Activated CD8-positive, alpha-beta memory T cell treated with anti-CD3 and anti-CD28 coated beads for 24 hours (primary cell): ENCODE results near the gene ARID3B.

ENCODE experiments used
- DNase-seq: peaks from one replicate; pipeline ENCODE4 v3.0.0-alpha.2; 2020

Gene ARID3B

DNA sequence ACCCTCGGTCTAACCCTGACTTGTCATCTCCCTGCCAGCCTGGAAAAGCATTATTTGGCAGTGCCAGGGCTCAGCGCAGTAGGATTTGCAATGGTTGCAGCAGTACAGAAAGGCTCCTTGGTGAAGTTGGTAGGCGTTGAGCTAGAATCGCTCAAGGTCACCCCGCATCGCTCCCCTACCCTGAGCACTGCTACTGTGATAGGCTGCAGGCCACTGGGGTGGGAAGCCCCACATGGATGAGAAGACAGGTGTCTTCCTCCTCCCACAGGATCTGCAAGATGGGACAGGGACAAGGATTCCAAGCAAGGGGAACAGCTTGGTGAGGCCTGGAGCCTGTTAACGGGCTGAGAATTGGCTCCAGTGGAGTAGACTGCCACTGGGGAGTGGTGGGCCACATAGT lies 85.3 kb downstream of the ARID3B start:
- no peak for DNase-seq

DNA sequence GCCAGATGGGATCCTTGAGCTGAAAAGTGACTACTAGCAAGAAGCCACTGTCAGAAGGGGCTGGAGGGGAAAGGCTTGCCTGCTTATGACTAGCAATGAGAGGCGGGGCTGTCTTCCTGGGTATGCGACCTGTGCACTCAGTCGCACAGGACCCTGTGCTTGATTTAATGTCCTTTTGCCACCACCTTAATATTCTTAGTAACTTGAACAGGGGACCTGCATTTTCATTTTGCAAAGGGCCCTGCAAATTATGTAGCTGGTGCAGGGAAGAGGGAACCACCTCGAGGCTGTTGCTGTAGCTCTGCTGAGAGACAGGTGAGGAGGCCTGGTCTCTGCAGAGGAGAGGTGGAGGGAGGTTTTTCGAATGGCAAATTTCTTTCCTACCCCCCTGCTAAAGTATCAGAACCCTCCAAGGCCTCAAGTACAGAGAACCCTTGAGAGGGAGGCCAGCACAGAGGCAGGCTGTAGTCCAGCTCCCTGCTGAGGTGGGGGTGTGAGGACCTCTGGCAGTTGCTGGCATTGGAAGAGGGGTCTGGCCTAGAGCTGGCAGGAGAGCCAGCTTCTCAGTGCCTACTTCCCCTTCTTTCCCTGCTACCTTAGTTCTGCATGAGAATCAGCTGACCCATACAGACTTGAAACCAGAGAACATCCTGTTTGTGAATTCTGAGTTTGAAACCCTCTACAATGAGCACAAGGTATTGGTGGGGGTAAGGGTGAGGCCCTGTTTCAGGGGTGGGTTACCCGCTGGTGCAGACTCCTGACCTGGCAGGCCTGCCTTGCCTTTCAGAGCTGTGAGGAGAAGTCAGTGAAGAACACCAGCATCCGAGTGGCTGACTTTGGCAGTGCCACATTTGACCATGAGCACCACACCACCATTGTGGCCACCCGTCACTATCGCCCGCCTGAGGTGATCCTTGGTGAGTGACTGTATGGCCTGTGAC lies 86.0 kb downstream of the ARID3B start:
- DNase-seq: peak; percentile 57

DNA sequence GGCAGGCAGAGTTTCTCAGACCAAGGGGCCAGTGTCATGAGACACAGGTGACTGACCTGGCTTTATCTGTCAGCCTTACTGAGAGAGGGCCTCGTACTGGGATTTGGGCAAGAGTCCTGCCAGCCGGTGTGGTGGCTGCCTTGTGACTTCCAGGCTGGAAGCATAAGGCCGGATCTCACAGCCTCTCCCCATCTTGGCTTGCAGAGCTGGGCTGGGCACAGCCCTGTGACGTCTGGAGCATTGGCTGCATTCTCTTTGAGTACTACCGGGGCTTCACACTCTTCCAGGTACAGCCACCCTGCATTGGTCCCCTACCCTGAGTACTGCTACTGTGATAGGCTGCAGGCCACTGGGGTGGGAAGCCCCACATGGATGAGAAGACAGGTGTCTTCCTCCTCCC lies 86.7 kb downstream of the ARID3B start:
- DNase-seq: no peak

DNA sequence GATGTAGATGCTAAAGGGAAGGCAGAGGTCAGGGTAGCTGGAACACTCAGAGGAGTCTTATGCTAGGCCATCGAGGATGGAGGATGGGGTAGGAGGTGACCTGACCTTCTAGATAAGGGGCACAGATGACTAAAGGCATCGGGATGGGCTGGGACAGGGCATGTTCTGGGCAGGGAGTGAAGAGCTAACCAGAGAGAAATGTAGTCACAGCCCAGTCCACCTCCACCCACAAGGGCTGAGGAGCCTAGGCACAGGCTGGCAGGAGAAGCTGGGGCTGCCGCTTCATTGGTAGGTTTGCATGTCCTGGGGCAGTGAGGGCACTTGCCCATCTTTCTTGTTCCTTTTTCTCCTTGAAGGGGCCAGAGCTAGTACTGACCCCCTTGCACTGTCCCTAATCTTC lies 87.2 kb downstream of the ARID3B start:
- DNase-seq: no peak

DNA sequence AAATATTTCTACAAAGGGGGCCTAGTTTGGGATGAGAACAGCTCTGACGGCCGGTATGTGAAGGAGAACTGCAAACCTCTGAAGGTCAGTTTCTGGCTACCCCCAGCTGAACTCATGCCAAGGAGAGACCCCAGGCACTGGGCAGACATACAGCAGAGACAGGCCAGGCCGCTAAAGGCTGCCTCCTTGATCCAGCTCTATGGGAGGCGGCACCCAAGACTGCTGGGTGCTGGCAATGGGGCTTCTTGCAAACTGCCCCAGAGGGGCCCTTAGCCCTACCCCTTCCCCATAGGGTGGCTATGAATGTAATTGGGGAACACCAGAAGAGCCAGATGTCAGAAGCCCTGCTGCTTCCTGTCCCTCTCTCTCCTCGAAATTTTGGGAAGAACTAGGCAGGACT lies 87.9 kb downstream of the ARID3B start:
- DNase-seq: no peak

DNA sequence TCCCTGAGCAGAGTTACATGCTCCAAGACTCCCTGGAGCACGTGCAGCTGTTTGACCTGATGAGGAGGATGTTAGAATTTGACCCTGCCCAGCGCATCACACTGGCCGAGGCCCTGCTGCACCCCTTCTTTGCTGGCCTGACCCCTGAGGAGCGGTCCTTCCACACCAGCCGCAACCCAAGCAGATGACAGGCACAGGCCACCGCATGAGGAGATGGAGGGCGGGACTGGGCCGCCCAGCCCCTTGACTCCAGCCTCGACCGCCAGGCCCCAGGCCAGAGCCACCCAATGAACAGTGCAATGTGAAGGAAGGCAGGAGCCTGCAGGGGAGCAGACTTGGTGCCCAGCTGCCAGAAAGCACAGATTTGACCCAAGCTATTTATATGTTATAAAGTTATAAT lies 88.7 kb downstream of the ARID3B start:
- DNase-seq: peak; percentile 52

DNA sequence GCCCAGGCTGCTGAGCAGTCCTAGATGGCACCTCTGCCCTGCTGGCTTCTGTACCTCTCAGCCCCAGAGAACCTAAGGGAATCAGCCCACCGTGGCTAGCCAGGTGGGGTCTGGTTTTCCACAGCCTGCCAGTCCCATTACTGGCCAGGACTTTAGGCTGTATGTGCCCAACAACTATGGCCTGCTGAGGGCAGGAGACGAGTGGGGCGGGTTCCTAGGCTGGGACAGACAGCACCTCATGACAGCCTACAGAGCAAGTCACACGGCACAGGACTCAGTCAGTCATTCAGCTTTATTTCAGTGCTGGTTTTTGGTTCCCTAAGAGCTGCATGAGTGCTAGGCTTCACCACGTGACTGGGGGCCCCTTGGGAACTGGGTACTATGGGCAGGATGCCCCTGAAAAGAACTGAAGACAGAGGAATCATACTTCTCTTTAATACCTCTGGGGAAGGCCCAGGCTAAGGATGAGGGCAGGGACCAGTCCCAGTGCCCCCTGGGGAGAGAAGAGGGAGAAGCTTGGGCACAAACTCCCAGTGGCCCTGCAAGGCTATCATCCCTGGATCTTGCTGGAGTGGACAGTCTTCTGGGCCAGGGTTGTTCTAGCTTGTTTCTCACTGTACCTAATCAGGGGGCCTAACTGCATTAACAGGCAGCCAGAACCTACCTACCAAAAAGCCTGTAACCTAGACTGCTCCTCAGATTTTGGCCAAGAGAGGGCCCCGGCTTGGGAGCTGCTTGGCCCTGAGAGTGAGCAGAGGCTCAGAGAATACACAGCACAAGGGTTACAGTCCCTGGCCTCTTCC lies 89.5 kb downstream of the ARID3B start:
- DNase-seq: peak; percentile 57

DNA sequence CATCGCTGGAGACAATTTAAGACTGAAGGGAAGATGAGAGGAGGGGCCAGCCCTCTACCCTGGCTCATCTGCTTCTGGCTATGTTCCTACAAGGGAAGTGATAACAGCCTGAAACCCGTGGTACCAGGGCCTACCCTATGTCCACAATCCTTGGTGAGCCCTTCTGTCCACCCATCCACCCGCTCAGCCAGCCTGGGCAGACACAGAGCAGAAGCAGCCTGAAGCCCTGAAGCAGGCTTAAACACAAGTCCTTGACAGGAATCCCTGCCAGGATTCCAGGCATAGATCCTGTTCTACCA lies 90.0 kb downstream of the ARID3B start:
- no peak for DNase-seq

DNA sequence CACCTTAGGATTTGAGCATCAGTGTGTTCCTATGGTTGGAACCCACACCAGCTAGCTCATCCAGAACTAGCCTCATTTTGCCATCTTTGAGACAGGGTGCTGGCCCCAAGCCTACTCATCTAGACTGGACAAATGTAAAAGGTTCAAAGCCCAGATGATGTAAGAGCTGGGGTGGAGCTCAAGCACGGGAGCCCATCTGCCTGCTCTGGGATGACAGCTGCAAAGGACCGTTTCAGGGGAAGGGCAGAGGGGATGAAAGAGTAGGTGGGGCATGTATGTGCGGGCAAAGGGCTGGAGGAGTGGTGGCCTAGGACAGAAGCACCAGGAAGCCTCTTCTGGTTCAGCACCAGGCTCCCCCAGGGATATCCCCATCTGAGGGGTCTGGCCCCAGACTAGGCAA lies 90.4 kb downstream of the ARID3B start:
- peak; percentile 52 for DNase-seq

DNA sequence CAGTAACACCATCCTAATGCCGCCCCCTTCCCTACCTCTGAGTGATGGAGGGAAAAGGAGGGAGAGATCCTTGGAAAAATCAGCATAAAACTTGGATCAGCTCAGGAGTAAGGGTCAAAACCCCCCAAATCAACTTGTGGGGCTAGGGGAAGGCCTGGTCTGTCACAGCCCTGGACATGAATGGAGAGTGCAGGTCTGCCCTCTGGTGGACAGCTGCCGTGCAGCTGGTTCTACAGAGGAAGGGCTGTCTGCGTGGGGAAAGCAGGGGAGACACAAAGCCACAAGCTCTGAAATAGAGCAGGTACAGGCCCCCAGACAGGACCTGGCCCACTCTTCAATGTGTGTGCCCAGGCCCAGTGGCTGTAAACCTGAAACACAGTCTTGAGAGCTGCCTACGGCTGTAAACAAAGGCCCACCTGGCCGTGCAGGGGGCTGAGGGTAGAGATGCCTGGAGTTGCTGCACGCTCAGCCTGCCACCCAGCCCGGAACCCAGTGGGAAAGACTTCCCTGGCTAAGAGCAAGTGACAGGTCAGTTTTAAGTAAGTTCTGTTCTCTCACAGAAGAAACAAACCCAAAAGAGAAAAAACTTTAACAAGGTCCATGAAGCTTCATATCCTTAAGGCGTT lies 91.0 kb downstream of the ARID3B start:
- DNase-seq: peak; percentile 86

DNA sequence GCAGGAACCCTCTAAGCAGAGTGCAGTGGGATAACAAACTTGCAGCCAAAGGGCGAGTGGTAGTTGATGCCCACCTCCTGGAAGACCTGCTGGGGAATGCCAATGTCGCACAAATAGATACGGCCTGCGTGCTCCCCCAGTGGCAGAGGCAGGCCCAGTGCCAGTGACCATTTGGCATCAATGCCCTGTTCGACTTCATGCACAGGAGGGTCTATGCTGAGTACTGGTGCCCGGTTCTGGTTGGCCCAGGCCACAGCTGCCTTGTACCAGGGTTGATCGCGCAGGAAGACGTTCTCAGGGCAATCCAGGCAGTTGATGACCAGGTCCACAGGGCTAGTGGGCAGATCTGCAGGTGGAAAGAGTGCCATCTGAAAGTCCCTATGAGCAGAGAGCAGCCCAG lies 91.6 kb downstream of the ARID3B start:
- peak; percentile 53 for DNase-seq

DNA sequence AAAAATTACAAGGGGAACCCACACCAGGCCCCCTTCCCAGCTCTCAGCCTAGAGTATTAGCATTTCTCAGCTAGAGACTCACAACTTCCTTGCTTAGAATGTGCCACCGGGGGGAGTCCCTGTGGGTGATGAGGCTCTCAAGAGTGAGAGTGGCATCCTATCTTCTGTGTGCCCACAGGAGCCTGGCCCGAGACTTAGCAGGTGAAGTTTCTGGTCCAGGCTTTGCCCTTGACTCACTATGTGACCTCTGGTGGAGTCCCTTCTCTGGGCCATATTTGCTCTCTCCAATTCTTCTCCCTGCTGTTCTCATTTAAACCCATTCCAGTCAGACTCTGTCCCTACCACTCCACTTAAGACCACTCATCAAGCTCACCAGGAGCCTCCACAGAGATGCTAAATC lies 92.8 kb downstream of the ARID3B start:
- no peak for DNase-seq

DNA sequence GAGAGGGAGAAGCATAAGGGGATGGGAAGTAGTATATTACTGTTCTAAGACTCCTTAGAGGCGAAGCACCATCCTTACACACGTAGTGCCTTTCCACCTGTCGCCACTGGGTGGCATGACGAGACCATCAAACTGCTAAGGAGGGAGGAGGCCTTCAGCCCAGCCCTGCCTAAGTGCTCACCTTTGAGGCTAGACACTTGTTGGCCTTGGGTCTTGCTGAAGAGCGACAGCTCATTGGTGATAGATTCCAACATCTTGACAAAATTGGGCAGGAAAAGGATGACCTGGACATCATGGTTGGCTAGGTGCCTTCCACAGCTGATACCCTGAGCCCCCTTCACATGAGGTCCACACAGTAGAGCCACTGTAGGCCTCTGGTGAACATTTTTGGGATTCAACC lies 94.2 kb downstream of the ARID3B start:
- peak; percentile 86 for DNase-seq

DNA sequence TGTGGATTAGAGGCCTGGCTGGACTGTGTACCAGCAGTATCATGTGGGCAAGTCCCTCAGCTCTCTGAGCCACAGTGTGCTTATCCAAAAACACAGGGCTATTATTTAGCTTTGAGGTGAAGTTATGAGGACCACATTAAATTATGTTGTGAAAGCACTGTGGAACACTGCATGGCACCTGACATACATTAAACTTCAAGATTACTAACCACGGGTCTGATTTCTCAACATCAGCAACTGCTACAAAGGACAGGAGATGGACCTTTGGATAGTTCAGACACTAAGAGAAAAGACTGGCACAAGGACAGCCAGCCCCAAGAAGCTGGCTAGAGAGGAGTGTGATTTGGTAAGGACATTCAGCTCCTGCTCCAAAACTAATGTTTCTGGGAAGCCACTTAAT lies 96.0 kb downstream of the ARID3B start:
- no peak for DNase-seq

DNA sequence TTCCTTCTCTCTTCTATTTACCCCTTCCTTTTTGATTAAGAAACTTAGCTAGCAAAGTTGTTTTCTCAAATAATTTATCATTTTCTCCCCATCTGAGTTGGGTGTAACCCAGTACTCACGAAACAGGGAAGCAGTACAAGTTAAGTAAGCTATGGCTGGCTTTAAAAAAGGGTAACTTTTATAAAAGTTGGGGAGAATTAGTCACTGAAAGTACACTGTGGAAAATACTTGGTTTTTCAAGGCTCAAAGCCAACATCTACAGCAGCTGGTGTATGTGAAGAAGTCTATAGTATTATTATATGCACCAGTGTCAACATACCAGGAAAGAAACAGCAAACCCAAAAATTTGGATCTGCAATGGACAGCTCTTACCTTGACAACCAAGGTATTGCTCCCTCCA lies 100.1 kb downstream of the ARID3B start:
- DNase-seq: no peak

DNA sequence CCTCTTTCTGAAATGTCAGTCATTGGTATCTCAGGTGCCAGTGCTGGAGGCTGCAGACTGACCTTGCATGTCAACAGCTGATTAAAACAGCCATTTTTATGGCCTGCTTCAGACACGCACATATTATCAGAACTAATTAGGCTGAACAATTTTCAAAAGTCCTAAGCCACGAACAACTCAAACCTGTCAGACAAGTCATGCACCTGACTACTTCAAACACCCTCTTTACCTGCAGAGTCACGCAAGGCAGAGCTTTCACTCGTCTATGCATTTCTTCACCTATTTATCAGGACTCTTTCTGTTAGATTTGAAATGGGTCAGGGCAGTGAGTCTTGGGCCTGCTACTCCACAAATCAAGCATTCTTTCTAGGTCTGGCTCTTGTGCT lies 101.3 kb downstream of the ARID3B start:
- DNase-seq: no peak

DNA sequence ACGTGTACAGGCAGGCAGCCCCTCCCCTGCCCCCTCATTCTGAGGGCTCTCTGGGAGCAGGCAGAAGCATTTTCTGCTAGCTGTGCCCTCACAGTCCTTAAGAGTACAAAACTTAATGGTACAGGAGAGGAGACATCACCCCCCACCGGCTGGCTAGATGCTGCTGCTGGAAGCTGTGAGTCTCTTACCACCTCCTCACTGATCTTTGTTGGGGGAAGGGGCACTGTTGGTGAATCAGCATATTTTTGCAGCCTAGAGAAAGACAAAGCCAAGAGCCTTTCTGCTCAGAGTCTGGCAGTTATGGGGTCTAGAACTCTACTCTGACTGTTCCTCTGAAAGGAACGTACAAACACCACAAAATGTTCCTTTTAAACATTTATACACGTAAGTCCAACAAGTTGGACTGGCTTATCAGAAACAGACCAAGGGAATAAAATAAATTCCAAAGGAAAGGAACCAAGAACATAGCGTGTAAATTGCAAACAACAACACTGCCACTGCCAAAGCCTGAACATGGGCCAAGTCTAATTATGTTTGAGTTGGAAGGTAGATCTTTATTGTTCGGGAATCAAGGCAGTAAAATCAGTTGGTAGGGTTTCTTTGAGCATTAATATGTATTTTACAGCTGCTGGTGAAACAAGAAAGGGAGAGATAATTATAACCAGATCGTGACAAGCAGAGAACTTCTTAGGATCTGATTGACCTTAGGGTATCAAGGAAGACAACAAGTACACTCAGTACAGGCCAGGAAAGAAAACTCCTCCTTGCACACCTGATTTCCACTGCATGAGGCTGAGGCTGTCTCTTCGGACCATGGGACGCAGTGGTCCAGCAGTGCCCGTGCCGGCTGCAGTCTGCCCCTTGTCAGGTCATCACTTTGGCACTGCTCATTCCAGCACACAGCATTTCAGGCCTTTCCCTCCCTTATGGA lies 102.0 kb downstream of the ARID3B start:
- DNase-seq: no peak

DNA sequence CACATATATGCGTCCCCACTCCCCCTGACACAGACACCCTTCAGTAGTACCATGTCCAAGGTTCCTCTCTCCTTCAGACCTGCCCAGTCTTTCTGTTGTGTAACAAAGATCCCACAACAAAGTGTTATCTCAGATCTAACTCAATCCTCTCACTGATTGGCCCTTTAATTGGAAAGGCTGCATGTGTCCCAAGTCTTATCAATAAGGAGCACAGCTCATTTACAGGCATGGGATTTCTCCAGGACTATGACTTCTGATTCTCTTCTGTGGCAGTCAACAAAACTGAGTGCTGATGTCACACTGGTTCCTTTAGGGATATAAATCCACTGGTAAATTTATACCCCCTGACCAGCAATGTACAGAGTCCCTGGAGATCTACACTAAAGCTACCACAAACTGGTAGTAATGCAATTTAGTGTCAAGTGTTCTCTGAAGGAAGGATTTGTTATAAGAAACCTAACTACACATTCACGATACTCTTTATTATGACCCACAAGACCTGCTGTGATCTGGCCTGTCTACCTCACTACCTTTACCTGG lies 102.7 kb downstream of the ARID3B start:
- DNase-seq: no peak

DNA sequence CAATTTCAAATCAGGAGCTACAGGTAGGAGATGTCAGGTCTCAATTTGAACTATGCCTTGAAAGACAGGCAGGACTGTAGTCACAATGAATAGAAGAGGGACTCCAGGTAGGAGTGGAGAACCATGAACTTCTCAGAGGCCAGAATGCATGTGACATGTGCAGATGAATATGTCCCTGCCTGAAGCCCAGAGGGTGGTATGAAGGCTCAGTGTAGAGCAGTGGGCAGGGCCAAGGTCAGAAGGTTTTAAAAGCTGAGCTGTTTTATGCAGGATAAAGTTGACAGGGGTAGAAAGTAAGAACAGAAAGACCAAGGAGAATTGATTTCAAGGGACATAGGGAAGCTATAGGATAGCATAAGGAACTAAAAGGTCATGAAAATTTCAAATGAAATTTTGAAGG lies 105.5 kb downstream of the ARID3B start:
- DNase-seq: no peak
